HL-60 (cell line): ENCODE measurements around the gene LINC00632.
"Not testable (repeated sequence)": the region's sequence is repeated elsewhere in the genome, so short reads cannot be mapped to it uniquely, and the experiment has no call there.

ENCODE experiments used
- DNase-seq, 2 experiments: peaks; one replicate each; pipeline ENCODE4 v3.0.0-alpha.2; 2010 to 2020; ENCODE audit warnings: low read depth in 1 of 2, low spot score in 1 of 2
- H3K27ac ChIP-seq: fragments of 250-450 bp; sonication (Bioruptor Pico); replicated peaks from 2 replicates; pipeline ENCODE4 v1.5.1; 2020; ENCODE audit warnings: mild to moderate bottlenecking, moderate library complexity
- H3K27me3 ChIP-seq: fragments of 250-450 bp; sonication (Bioruptor Pico); 2 replicates; pipeline ENCODE4 v1.5.1; 2021; ENCODE audit warnings: mild to moderate bottlenecking, moderate library complexity; ENCODE audit not compliant: insufficient read depth, poor library complexity, severe bottlenecking
- H3K4me3 ChIP-seq: replicated peaks from 2 replicates; pipeline ENCODE4 v1.5.1; 2011; ENCODE audit warnings: mild to moderate bottlenecking, control low read depth, low read length; ENCODE audit not compliant: insufficient read depth
- GABPA ChIP-seq: IDR thresholded peaks from 2 replicates; pipeline ENCODE4 v1.6.1; 2012; ENCODE audit warnings: low read depth
- POLR2AphosphoS5 ChIP-seq: IDR thresholded peaks from 2 replicates; pipeline ENCODE4 v1.6.1; 2012; ENCODE audit warnings: low read depth
- SPI1 ChIP-seq: IDR thresholded peaks from 2 replicates; pipeline ENCODE4 v1.6.1; 2012; ENCODE audit warnings: low read depth, mild to moderate bottlenecking, borderline replicate concordance
- TF ChIP-seq, protein P1 (sequence below): IDR thresholded peaks from one replicate; pipeline ENCODE4 v1.5.1; 2011; ENCODE audit warnings: low read length, control low read depth, inconsistent platforms; ENCODE audit not compliant: insufficient read depth
- TF ChIP-seq, protein P2 (sequence below): IDR thresholded peaks from 2 replicates; pipeline ENCODE4 v1.6.1; 2012; ENCODE audit warnings: low read depth; ENCODE audit not compliant: insufficient replicate concordance

The LINC00632 gene

DNA sequence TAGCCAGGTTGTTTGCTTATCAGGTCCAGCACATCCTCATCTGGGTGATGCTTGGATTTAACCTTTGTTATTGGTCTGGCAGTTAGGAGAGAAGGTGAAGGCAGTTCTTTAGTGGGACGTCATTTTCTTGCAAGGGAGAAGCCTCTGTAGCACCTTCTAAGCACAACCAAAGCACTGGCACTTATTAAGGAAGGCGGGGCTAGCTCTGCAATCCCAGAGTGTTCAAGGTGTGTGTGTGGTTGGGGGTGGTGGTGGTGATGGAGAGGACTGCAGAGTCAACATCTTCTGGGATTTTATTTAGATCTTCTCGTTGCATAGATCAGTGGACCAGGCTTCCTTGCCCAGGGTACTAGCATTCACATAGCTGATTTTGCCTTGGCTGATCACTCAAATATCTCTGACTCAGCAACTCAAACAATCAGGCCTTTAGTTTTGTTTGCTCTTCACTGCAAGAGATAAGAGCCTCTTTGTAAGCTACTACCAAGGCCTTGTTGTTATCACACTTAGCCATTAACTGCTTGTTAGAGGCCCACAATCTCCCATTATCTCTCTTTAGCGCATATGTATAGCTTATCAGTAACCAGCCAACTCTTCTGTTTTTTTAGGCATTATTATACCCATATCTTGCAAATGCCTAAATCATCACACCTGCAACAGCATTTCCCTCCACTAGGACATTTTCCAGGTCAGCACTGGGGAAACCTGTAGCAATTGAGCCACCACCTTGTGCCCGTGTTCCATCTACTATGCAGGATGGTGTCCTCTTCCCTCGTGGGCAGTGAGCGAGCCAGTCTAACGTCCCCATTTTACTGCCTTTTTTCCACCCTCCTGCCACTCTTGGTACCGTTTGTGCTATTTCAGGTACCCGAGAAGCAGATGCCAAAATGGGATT is 36.5 kb upstream of the LINC00632 start:
- no peak overlapping the region for H3K4me3 ChIP-seq
- no peak overlapping the region for H3K27ac ChIP-seq
- no peak for DNase-seq
- TF ChIP-seq, protein P1, sequence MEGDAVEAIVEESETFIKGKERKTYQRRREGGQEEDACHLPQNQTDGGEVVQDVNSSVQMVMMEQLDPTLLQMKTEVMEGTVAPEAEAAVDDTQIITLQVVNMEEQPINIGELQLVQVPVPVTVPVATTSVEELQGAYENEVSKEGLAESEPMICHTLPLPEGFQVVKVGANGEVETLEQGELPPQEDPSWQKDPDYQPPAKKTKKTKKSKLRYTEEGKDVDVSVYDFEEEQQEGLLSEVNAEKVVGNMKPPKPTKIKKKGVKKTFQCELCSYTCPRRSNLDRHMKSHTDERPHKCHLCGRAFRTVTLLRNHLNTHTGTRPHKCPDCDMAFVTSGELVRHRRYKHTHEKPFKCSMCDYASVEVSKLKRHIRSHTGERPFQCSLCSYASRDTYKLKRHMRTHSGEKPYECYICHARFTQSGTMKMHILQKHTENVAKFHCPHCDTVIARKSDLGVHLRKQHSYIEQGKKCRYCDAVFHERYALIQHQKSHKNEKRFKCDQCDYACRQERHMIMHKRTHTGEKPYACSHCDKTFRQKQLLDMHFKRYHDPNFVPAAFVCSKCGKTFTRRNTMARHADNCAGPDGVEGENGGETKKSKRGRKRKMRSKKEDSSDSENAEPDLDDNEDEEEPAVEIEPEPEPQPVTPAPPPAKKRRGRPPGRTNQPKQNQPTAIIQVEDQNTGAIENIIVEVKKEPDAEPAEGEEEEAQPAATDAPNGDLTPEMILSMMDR = no peak
- TF ChIP-seq, protein P2, sequence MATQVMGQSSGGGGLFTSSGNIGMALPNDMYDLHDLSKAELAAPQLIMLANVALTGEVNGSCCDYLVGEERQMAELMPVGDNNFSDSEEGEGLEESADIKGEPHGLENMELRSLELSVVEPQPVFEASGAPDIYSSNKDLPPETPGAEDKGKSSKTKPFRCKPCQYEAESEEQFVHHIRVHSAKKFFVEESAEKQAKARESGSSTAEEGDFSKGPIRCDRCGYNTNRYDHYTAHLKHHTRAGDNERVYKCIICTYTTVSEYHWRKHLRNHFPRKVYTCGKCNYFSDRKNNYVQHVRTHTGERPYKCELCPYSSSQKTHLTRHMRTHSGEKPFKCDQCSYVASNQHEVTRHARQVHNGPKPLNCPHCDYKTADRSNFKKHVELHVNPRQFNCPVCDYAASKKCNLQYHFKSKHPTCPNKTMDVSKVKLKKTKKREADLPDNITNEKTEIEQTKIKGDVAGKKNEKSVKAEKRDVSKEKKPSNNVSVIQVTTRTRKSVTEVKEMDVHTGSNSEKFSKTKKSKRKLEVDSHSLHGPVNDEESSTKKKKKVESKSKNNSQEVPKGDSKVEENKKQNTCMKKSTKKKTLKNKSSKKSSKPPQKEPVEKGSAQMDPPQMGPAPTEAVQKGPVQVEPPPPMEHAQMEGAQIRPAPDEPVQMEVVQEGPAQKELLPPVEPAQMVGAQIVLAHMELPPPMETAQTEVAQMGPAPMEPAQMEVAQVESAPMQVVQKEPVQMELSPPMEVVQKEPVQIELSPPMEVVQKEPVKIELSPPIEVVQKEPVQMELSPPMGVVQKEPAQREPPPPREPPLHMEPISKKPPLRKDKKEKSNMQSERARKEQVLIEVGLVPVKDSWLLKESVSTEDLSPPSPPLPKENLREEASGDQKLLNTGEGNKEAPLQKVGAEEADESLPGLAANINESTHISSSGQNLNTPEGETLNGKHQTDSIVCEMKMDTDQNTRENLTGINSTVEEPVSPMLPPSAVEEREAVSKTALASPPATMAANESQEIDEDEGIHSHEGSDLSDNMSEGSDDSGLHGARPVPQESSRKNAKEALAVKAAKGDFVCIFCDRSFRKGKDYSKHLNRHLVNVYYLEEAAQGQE = no peak
- TF ChIP-seq POLR2AphosphoS5 = no peak
- TF ChIP-seq GABPA = no peak
- TF ChIP-seq SPI1 = no peak
- H3K27me3 ChIP-seq = no peaks in the 10 kb centered on the region

DNA sequence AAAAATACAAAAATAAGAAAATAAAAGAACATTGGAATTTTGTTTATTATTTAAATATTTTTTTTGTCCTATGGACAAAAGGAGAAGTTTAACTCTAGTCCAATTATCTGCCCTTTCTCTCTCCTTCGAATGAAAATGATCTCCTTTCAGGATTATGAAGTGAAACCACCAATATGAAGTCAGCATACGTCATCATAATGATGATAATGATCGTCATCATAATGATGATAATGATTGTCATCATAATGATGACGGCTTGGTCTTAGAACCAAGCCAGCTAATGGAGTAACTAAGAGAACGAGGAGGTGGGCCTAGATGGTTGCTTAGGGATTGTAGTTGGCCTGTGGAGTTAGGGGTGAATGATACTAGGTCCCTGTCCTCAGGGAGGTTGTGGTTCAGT is 21.9 kb upstream of the LINC00632 start:
- no peak overlapping the region for H3K27ac ChIP-seq
- no peak for TF ChIP-seq SPI1
- TF ChIP-seq, protein P2 = no peak
- no peak for TF ChIP-seq GABPA
- no peak for TF ChIP-seq POLR2AphosphoS5
- TF ChIP-seq, protein P1 = no peak
- DNase-seq = no peak
- no peak overlapping the region for H3K4me3 ChIP-seq
- no peaks in the 10 kb centered on the region for H3K27me3 ChIP-seq

DNA sequence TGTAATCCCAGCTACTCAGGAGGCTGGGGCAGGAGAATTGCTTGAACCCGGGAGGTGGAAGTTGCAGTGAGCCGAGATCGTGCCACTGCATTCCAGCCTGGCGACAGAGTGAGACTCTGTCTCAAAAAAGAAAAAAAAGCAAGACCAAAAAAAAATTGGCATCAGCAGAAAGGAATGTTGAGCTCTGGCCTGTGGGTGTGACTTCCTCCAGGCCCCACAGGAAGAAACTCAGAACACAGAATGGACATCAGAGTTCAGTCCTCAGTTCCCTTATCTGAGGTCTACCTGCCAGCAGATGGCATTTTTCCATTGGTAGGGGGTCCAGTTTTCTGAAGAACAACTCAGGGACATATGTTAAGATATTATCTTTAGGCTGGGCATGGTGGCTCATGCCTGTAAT is 18.0 kb upstream of the LINC00632 start:
- H3K27me3 ChIP-seq, H3K4me3 ChIP-seq, H3K27ac ChIP-seq, DNase-seq: not testable (repeated sequence)

DNA sequence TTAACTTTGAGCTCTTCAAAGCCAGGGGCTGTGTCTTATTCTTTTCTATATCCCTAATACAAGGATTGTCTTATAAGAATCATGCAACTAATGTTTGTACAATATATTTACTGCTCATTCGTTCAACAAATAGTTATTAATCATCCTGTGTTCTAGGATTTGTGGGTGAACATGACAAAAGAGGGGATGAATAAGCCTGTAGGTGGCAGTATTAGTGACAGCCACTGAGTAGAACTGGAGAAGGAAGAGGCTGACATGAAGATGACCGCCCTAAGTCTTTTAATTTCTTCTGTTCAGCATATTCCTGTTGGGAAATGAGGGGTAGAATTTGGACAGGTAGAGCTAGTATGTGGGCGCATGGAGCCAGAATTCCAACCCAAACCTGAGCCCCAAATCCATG is 11.9 kb upstream of the LINC00632 start:
- TF ChIP-seq SPI1 = no peak
- TF ChIP-seq, protein P1 = no peak
- TF ChIP-seq GABPA = no peak
- TF ChIP-seq POLR2AphosphoS5 = no peak
- TF ChIP-seq, protein P2 = no peak
- Histone ChIP-seq H3K27ac (no peak overlapping the region), H3K4me3 (no peak overlapping the region), H3K27me3 (no peaks in the 10 kb centered on the region)
- no peak for DNase-seq
